ENCODE results near the gene NTNG2.
A peak's percentile ranks its signal among the peaks of the same experiment; 100 is the strongest.

Gene NTNG2

DNA sequence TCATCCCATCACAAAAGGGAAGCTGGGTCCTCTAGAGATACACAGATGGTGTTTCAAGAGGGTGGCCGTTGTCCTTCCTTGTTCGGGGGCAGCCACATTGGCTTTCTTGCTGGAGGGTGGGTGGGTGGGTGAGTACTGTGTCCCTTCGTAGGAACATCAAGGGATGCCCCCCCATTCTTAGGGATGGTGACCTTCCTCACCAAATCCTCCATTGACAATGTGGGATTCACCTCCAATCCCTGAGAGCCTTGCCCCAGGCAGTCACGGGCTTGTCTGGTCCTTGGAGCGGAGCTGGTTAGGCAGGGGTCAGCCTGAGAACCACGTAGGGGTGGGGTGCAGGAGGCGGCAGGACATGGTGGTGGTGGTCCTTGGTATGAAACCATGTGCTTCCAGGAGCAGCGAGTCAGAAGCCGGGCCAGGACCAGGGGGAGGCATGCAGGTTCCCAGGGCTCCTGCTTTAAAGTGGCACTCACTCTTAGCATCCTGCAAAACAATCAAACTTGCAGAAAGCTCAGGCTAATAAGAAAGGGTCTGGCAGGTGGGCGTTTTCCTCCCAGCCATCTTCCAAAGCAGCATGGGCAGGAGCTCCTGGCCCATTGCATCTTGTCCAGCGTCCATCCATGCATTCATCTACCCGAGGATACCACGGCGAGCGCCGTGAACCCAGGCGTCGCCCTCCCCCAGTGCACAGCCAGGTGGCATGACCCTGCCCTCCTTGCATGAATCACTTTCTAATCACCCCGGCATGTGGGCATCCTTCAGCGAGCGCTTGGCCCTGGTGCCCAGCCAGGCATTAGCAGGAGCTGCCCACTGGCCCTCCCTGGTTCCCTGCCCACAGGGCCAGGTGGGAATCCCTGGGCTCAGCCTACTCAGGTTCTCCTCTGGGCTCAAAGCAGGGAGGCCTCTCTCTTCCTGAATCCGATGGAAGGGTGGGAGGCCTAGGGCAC, 76.4 kb downstream of the NTNG2 start:
- no peak for DNase-seq

GRCh38 chr9:132238992-132239391, 77.1 kb downstream of the NTNG2 start:
- DNase-seq = no peak

- DNase-seq = no peak
These were observed 77.7 kb downstream of the NTNG2 start for GRCh38 chr9:132239518-132239917.

DNA sequence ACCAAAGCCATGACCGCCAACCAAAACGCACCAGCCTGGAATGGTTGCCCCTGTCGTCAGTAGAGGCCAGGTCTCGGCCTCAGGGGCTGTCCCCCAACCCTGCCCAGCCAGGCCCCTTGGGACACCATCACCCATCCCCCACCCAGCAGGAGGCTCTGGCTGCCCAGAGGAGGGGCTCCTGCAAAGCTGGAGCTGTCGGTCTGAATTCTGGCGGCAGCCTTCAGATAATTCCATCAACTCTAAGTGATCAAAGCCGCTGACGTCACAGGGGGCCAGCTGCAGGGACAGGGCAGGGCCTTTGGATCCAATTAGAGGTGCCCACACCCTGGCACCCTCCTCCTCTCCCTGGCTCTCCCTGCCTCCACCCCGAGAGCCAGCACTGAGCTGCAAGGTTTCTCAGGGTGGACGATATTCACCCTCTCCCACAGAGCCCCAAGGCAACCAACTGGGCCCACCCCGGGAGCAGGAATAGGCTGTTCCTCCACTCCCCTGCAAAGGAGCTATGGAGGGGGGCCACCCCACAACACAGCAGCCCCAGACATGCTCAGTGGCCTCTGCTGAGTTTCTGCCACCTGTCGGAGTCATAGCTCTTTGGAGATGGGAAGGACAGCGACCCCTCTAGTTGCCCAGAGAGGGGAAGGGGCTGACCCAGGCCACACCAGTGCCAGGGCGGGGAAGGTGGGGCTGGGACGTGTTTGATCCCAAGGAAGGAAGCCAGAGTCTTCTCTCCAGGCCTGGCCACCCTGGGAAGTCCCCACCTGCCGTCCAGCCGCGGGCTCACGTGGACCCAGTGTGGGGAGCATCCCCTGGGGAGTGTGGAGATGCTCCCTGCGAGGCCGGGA, 78.4 kb downstream of the NTNG2 start:
- no peak for DNase-seq

DNA sequence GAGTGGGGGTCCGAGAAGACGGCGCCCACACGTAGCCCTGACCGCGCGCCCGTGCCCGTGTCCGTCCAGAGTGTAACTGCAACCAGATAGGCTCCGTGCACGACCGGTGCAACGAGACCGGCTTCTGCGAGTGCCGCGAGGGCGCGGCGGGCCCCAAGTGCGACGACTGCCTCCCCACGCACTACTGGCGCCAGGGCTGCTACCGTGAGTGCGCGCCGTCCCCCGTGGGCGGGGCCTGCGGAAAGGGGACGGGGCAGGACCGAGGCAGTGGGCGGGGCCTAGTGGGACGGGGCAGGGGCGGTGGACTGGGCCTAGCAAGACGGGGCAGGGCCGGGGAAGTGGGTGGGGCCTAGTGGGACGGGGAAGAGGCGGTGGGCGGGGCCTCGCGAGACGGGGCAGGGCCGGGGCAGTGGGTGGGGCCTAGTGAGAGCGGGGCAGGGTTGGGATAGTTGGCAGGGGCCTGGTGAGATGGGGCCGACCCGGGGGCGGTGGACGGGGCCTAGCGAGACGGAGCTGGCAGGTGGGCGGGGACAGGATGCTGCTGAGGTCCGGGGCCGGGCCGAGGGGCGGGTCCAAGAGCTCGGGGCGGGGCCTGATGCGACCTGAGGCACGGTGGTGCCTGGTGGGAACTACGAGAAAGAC, 79.1 kb downstream of the NTNG2 start:
- peak; percentile 100 for DNase-seq

DNA sequence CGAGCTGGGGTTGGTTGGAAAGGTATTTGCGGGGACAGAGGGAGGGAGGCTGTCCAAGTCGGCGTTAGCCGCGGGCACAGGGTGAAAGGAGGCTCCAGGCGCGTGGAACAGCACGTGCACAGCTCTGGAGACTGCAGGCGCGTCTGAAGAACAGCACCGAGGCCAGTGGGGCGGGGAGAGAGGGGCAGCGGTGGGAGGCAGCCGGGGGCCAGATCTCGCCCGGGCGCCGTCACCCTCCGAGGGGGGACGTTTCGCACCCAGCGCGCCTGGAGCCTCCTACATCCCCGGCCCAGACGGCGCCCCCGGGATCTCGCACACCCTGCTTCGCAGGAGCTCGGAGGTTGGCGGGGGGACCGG, 79.6 kb downstream of the NTNG2 start:
- no peak for DNase-seq

GRCh38 chr9:132241840-132242620, 80.2 kb downstream of the NTNG2 start:
- DNase-seq = peak; percentile 67

DNA sequence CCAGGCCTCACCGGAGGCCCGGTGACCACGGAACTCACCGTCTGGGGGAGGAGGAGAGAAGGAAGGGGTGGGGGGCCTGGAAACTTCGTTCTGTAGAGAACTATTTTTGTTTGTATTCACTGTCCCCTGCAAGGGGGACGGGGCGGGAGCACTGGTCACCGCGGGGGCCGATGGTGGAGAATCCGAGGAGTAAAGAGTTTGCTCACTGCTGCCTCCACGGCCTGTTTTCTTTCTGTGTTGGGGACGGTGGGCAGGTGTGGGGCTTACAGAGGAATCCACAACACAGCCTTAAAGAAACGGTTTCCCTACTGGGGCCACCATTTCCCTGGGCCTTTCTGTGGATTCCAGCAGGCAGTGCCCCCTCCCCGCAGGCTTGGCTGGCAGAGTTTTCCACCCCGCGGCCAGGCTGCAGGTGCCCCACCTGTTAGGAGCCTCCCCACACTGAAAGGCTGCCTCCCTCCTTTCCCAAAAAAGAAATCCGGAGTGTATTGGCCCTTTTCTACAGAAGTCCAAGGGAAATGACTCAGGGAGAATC, 80.8 kb downstream of the NTNG2 start:
- no peak for DNase-seq

GRCh38 chr9:132243156-132244074, 81.6 kb downstream of the NTNG2 start:
- no peak for DNase-seq

DNA sequence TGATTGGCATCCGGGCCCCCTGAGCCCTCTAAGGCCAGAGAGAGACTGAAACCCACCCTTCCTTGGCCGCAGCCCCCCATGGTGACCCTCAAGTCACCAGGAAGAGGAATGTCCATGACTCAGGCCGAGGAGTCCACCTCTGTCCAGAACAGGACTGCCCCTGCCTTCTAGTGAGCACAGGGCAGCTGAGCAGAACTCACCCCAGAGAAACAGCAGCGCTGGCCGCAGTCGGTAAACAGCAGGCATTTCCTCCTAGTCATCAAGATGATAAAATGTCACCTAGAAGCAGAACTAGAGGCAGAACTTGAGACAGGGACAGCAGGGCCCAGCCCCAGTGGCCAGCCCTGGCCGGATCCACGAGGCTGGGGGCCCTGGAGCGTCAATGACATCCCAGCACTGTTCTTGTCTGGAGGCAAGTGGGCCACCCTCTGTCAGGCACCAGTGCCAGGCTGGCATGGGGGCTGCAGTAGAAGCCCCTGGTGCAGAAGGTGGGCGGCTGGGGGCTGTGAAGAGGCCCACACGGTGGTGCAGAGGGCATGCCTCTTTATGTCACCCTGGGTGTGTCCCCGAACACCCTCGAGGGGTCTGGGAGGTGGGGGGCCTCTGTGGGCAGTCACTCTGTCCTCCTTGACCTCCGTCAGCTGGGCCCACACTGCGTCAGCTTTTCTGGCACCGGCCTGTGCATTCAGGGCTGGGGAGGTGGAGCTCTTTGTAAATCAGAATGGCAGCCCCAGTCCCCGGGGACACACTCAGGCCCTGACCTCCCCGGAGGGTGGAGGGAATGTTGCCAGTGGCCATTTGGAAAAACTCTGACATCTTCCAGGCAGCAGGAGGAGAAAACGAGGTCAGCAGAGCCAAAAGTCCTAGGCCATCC, 83.0 kb downstream of the NTNG2 start:
- no peak for DNase-seq

DNA sequence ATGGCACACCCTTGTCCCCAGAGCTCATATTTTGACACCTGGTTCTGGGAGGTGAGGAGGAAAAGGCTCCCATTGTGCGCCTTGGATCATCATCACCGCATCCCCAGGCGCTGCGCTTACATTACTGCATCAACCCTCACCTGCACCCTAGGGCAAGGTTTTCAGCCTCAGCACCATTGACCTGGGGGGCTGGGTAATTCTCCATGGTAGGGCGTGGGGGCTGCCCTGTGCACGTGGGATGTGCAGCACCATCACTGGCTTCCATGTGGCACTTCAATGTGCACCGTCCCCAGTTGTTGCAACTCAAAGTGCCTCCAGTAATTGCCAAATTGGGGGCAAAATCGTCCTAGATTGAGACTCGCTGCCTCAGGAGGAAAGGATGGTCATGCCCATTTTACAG, 83.6 kb downstream of the NTNG2 start:
- DNase-seq = no peak

DNA sequence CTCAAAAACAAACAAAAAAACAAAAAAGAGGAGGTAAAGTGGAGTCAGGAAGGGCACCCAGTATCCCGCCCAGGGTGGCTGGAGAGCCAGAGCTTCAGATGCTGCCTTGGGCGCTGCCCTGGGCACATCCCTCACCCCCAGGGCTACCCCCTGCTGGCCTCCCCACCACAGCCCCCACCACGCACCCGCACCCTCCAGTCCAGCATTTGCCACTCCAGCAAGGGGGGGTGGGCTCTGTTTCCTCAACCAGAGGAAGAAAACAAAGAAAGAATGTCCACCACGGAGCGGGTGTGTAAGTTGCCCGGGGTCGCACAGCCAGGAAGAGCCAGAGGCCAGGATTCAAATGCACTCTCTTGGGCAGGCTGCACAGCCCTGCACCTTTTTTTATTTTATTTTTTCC, 86.1 kb downstream of the NTNG2 start:
- no peak for DNase-seq

GRCh38 chr9:132249123-132249522, 87.3 kb downstream of the NTNG2 start:
- DNase-seq = no peak

DNA sequence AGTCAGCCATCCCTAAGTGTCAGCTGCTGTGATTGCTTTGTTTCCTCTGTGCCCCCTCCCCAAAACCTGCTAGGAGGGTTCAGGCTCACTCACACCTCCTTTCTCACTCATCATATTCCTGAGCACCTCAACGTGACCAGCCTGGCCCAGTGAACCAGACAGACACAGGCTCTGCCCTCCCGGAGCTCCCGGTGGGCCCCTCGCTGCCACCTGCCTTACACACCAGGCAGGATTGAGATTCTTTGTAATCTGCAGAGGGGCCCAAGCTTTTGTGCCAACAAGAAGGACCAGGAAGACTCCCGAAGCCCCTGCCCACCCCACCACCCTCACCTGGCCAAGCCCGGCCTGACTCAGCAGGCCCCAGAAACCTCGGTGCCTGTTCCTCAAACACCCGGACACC, 87.8 kb downstream of the NTNG2 start:
- no peak for DNase-seq

DNA sequence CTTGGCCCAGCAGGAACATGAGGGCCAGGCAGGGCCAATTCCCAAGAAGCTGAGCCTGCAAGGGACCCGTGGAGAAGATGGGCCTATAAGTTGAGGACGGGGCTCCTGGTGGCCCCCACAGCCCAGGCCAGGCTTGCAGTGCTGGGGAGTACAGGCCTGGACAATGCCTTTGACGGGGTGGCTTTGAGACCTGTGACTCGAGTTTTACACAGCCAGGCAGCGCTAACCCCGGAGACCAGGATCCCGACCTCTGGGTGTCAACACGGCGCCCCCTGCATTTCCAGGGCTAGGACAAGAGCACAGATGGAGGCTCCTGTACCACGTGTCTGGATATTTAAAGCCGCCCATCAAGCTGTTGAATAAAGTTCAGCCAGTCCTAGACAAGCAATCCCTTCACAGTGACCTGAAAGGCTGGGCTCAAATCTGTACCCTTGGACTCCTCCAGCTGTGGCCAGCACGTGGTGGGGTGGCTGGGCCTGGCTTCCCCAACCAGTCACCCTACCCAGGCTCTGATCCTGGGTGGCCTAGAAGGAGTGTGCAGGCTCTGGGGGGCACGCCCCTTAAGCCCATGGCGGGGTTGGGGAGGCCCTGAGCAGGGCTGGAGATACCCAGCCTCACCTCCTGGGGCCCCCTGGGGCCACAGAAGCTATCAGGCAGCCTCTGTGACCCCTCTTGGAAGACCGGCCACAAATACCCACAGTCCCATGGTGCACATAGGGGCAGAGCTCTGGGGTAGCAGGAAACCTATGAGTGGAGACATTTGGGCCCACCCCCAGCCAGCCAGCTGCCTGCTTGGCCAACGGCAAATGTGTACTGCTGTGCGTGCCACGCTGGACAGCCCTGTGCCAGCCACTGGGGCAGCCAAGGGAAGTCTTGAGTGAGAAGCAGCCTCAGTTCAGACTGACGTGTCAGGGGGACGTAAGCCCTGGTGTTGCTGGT, 88.7 kb downstream of the NTNG2 start:
- no peak for DNase-seq

- DNase-seq = no peak
These were observed 99.0 kb downstream of the NTNG2 start for GRCh38 chr9:132260846-132261245.

DNA sequence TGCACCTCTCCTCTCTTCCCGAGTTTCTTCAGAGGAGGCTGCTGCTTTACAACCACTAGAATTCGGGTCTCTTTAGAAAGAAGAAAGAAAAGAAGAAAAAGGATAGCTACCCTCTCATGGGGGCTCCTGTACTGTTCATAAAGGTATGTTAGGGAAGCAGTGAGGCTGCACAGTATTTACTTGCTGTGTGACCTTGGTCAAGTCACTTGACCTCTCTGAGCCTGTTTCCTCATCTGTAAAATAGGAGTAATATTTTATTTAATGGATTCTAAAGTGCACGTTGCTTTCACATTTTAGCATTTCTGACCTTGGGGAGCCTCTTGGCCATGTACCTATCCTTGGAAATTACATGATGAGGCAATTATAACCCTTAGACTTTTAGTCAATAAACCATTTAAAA, 104.2 kb downstream of the NTNG2 start:
- DNase-seq = no peak

GRCh38 chr9:132267660-132268059, 105.8 kb downstream of the NTNG2 start:
- DNase-seq = no peak

DNA sequence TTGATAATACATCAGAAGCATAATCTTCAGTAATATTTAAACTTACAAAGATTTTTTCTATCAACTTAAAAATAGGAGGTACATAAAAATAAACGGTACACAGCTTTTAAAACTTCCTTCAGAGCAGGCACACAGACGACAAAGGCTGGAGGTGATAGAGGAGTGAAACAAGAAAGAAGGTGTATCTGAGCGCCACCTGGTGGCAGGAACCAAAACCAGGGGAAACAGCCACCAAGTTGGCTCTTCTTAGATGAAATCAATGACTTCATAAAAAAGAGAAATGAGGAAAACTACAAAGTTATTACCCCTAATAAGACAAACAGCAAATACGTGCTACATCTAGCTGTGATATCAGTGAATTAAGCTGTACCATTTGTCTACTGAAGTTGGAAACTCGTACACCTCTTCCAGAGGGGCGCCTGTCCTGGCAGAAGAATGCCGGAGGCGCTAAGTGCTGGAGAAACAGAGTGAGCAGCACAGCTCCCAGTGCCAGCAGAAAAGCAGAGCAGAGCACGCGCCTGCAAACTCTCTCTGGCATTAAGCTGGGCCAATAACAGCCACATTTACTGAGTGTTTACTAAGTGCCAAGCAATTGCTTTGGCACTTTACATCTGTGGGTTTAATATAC, 107.0 kb downstream of the NTNG2 start:
- peak; percentile 57 for DNase-seq
